Endothelial cell of umbilical vein (primary cell): ENCODE data around the gene TP53RK.

Experiments used
- EZH2 ChIP-seq: IDR thresholded peaks from 2 replicates; pipeline ENCODE4 v1.6.1; 2012; ENCODE audit warnings: borderline replicate concordance, low read depth, mild to moderate bottlenecking, moderate library complexity, low read length, inconsistent platforms; ENCODE audit not compliant: severe bottlenecking
- GATA2 ChIP-seq: IDR thresholded peaks from 2 replicates; pipeline ENCODE4 v1.7.0; 2011; ENCODE audit warnings: low read depth, mild to moderate bottlenecking, moderate library complexity, mixed read lengths, low read length; ENCODE audit not compliant: insufficient read length, insufficient read depth
- JUN ChIP-seq: IDR thresholded peaks from 2 replicates; pipeline ENCODE4 v1.6.1; 2011; ENCODE audit warnings: borderline replicate concordance, low read depth; ENCODE audit not compliant: insufficient read length, insufficient read depth
- MYC ChIP-seq: IDR thresholded peaks from one replicate; pipeline ENCODE4 v1.6.1; 2011; ENCODE audit warnings: mild to moderate bottlenecking, low read depth, low read length
- POLR2A ChIP-seq: IDR thresholded peaks from 2 replicates; pipeline ENCODE4 v1.6.1; 2012; ENCODE audit warnings: low read depth, mild to moderate bottlenecking, control low read depth, low read length
- POLR2AphosphoS5 ChIP-seq: IDR thresholded peaks from 2 replicates; pipeline ENCODE4 v1.6.1; 2012; ENCODE audit warnings: low read depth, mild to moderate bottlenecking, control low read depth, low read length, moderate library complexity; ENCODE audit not compliant: insufficient read depth
- TF ChIP-seq, protein P1 (sequence below), 2 donors: IDR thresholded peaks; 1 replicate in 1 of 2; 2 replicates in 1 of 2; pipeline ENCODE4 v1.5.1; 2011; ENCODE audit warnings: low read length in 2 of 2, mild to moderate bottlenecking in 2 of 2, moderate library complexity in 2 of 2, control low read depth in 1 of 2, inconsistent platforms in 1 of 2, low read depth in 1 of 2; ENCODE audit not compliant: insufficient read depth in 1 of 2; ENCODE audit errors: extremely low read depth in 1 of 2
- TF ChIP-seq, protein P2 (sequence below): IDR thresholded peaks from 2 replicates; pipeline ENCODE4 v1.6.1; 2011; ENCODE audit not compliant: insufficient read depth, insufficient read length

GRCh38 chr20:46701986-46702385 is 12.7 kb upstream of the TP53RK start:
- TF ChIP-seq, protein P1, sequence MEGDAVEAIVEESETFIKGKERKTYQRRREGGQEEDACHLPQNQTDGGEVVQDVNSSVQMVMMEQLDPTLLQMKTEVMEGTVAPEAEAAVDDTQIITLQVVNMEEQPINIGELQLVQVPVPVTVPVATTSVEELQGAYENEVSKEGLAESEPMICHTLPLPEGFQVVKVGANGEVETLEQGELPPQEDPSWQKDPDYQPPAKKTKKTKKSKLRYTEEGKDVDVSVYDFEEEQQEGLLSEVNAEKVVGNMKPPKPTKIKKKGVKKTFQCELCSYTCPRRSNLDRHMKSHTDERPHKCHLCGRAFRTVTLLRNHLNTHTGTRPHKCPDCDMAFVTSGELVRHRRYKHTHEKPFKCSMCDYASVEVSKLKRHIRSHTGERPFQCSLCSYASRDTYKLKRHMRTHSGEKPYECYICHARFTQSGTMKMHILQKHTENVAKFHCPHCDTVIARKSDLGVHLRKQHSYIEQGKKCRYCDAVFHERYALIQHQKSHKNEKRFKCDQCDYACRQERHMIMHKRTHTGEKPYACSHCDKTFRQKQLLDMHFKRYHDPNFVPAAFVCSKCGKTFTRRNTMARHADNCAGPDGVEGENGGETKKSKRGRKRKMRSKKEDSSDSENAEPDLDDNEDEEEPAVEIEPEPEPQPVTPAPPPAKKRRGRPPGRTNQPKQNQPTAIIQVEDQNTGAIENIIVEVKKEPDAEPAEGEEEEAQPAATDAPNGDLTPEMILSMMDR (IDR thresholded peaks at IDR 0.05; ENCODE audit: extremely low read depth in 1 of 2, insufficient read depth in 1 of 2, low read depth in 1 of 2, low read length in 2 of 2): no peak
- no peak for TF ChIP-seq POLR2AphosphoS5
- TF ChIP-seq POLR2A: no peak
- TF ChIP-seq MYC: no peak
- TF ChIP-seq EZH2: no peak
- TF ChIP-seq, protein P2, sequence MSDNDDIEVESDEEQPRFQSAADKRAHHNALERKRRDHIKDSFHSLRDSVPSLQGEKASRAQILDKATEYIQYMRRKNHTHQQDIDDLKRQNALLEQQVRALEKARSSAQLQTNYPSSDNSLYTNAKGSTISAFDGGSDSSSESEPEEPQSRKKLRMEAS: no peak
- no peak for TF ChIP-seq GATA2
- no peak for TF ChIP-seq JUN
